ENCODE measurements around the gene SMIM20.

Gene SMIM20

GRCh38 chr4:25950461-25951389 lies 36.7 kb downstream of the SMIM20 start:
- no peak overlapping the region for H3K27ac ChIP-seq (replicated peaks; ENCODE audit: low read length)
- no peak overlapping the region for H3K23ac ChIP-seq (ENCODE audit: low read depth, low read length, poor library complexity)
- H2BK5ac ChIP-seq (ENCODE audit: low read length) = no peak overlapping the region
- H3K27me3 ChIP-seq (ENCODE audit: control insufficient read depth in 3 of 3, insufficient read depth in 3 of 3, low read depth in 1 of 3, low read length in 3 of 3) = no peaks in the 10 kb centered on the region
- no peak overlapping the region for H4K91ac ChIP-seq (ENCODE audit: low read depth, low read length, poor library complexity)
- no peak overlapping the region for H3K4me3 ChIP-seq (ENCODE audit: low read length in 2 of 2)
- peak overlapping the region; percentile 17 for H2BK15ac ChIP-seq (ENCODE audit: low read length)
- DNase-seq (ENCODE audit: low spot score) = no peak
- H3K79me1 ChIP-seq (ENCODE audit: low read depth, low read length) = no peaks in the 10 kb centered on the region
- H3K4ac ChIP-seq (ENCODE audit: low read length) = no peak overlapping the region
- peaks cover 24 to 27% of the 10 kb centered on the region in 2 donors for H3K4me1 ChIP-seq (ENCODE audit: control insufficient read depth in 2 of 2, insufficient read depth in 1 of 2, low read depth in 1 of 2, low read length in 2 of 2)
- H4K8ac ChIP-seq (ENCODE audit: low read depth, low read length) = no peak overlapping the region
- WGBS, 2 donors (ENCODE audit: extremely low coverage in 2 of 2, insufficient read length in 2 of 2, insufficient replicate concordance in 1 of 2) = no CpG with 5 or more reads among the region's 10 CpGs
- no peaks in the 10 kb centered on the region for H3K36me3 ChIP-seq (replicated peaks in 1 of 2; ENCODE audit: control insufficient read depth in 2 of 2, insufficient read depth in 2 of 2, low read length in 2 of 2)
- H2BK12ac ChIP-seq (ENCODE audit: low read length) = no peak overlapping the region
- H3K18ac ChIP-seq (ENCODE audit: low read length) = peak overlapping the region; percentile 54
- H3K4me2 ChIP-seq (ENCODE audit: insufficient read depth, low read length, poor library complexity, severe bottlenecking) = no peak overlapping the region
- no peak overlapping the region for H3K14ac ChIP-seq (ENCODE audit: low read length)
- peak overlapping the region; percentile 66 for H2AFZ ChIP-seq (ENCODE audit: low read length)
- no peak overlapping the region for H2AK5ac ChIP-seq (ENCODE audit: low read depth, low read length)
- no peak overlapping the region for H2BK120ac ChIP-seq (ENCODE audit: low read depth, low read length)
- no peak overlapping the region for H3K9ac ChIP-seq (ENCODE audit: low read depth, low read length, poor library complexity)
- no peaks in the 10 kb centered on the region for H3K9me3 ChIP-seq (replicated peaks in 1 of 2; ENCODE audit: control insufficient read depth in 2 of 2, insufficient read depth in 1 of 2, low read depth in 1 of 2, low read length in 2 of 2)

GRCh38 chr4:25951390-25951952 lies 37.5 kb downstream of the SMIM20 start:
- no peak overlapping the region for H2BK12ac ChIP-seq (ENCODE audit: low read length)
- no peak overlapping the region for H4K91ac ChIP-seq (ENCODE audit: low read depth, low read length, poor library complexity)
- no peaks in the 10 kb centered on the region for H3K79me1 ChIP-seq (ENCODE audit: low read depth, low read length)
- no peaks in the 10 kb centered on the region for H3K27me3 ChIP-seq (ENCODE audit: control insufficient read depth in 3 of 3, insufficient read depth in 3 of 3, low read depth in 1 of 3, low read length in 3 of 3)
- H3K23ac ChIP-seq (ENCODE audit: low read depth, low read length, poor library complexity) = no peak overlapping the region
- no peak overlapping the region for H3K27ac ChIP-seq (replicated peaks; ENCODE audit: low read length)
- no CpG with 5 or more reads among the region's 6 CpGs for WGBS, 2 donors (ENCODE audit: extremely low coverage in 2 of 2, insufficient read length in 2 of 2, insufficient replicate concordance in 1 of 2)
- H3K4me1 ChIP-seq (ENCODE audit: control insufficient read depth in 2 of 2, insufficient read depth in 1 of 2, low read depth in 1 of 2, low read length in 2 of 2) = peaks cover 24 to 27% of the 10 kb centered on the region in 2 donors
- H3K14ac ChIP-seq (ENCODE audit: low read length) = no peak overlapping the region
- H2BK15ac ChIP-seq (ENCODE audit: low read length) = peak overlapping the region; percentile 35
- H2AK5ac ChIP-seq (ENCODE audit: low read depth, low read length) = peak overlapping the region; percentile 5
- DNase-seq (ENCODE audit: low spot score) = no peak
- H2BK120ac ChIP-seq (ENCODE audit: low read depth, low read length) = no peak overlapping the region
- no peak overlapping the region for H4K8ac ChIP-seq (ENCODE audit: low read depth, low read length)
- H3K4me3 ChIP-seq (ENCODE audit: low read length in 2 of 2) = no peak overlapping the region
- no peaks in the 10 kb centered on the region for H3K9me3 ChIP-seq (replicated peaks in 1 of 2; ENCODE audit: control insufficient read depth in 2 of 2, insufficient read depth in 1 of 2, low read depth in 1 of 2, low read length in 2 of 2)
- H3K4ac ChIP-seq (ENCODE audit: low read length) = no peak overlapping the region
- no peak overlapping the region for H3K18ac ChIP-seq (ENCODE audit: low read length)
- H3K36me3 ChIP-seq (replicated peaks in 1 of 2; ENCODE audit: control insufficient read depth in 2 of 2, insufficient read depth in 2 of 2, low read length in 2 of 2) = no peaks in the 10 kb centered on the region
- H3K9ac ChIP-seq (ENCODE audit: low read depth, low read length, poor library complexity) = no peak overlapping the region
- no peak overlapping the region for H3K4me2 ChIP-seq (ENCODE audit: insufficient read depth, low read length, poor library complexity, severe bottlenecking)
- no peak overlapping the region for H2AFZ ChIP-seq (ENCODE audit: low read length)
- H2BK5ac ChIP-seq (ENCODE audit: low read length) = no peak overlapping the region

GRCh38 chr4:25953740-25954139 lies 39.7 kb downstream of the SMIM20 start:
- no peak overlapping the region for H3K23ac ChIP-seq (ENCODE audit: low read depth, low read length, poor library complexity)
- peak overlapping the region; percentile 45 for H2AFZ ChIP-seq (ENCODE audit: low read length)
- H2BK120ac ChIP-seq (ENCODE audit: low read depth, low read length) = no peak overlapping the region
- H3K4me2 ChIP-seq (ENCODE audit: insufficient read depth, low read length, poor library complexity, severe bottlenecking) = no peak overlapping the region
- H3K79me1 ChIP-seq (ENCODE audit: low read depth, low read length) = no peaks in the 10 kb centered on the region
- H2BK12ac ChIP-seq (ENCODE audit: low read length) = no peak overlapping the region
- H3K27me3 ChIP-seq (ENCODE audit: control insufficient read depth in 3 of 3, insufficient read depth in 3 of 3, low read depth in 1 of 3, low read length in 3 of 3) = peaks cover 0 to under 1% (median 0%) of the 10 kb centered on the region in 3 experiments
- no peak overlapping the region for H2BK5ac ChIP-seq (ENCODE audit: low read length)
- H4K91ac ChIP-seq (ENCODE audit: low read depth, low read length, poor library complexity) = no peak overlapping the region
- H3K4me1 ChIP-seq (ENCODE audit: control insufficient read depth in 2 of 2, insufficient read depth in 1 of 2, low read depth in 1 of 2, low read length in 2 of 2) = peaks cover 24 to 27% of the 10 kb centered on the region in 2 donors
- H3K14ac ChIP-seq (ENCODE audit: low read length) = no peak overlapping the region
- peak overlapping the region; percentile 33 for H3K18ac ChIP-seq (ENCODE audit: low read length)
- no CpG with 5 or more reads among the region's 5 CpGs for WGBS, 2 donors (ENCODE audit: extremely low coverage in 2 of 2, insufficient read length in 2 of 2, insufficient replicate concordance in 1 of 2)
- no peak overlapping the region for H3K27ac ChIP-seq (replicated peaks; ENCODE audit: low read length)
- no peak overlapping the region for H3K4me3 ChIP-seq (ENCODE audit: low read length in 2 of 2)
- H3K9ac ChIP-seq (ENCODE audit: low read depth, low read length, poor library complexity) = no peak overlapping the region
- H2BK15ac ChIP-seq (ENCODE audit: low read length) = no peak overlapping the region
- no peak overlapping the region for H4K8ac ChIP-seq (ENCODE audit: low read depth, low read length)
- H3K36me3 ChIP-seq (replicated peaks in 1 of 2; ENCODE audit: control insufficient read depth in 2 of 2, insufficient read depth in 2 of 2, low read length in 2 of 2) = no peaks in the 10 kb centered on the region
- H3K4ac ChIP-seq (ENCODE audit: low read length) = no peak overlapping the region
- H3K9me3 ChIP-seq (replicated peaks in 1 of 2; ENCODE audit: control insufficient read depth in 2 of 2, insufficient read depth in 1 of 2, low read depth in 1 of 2, low read length in 2 of 2) = peaks cover 0 to 2% of the 10 kb centered on the region in 2 donors
- no peak overlapping the region for H2AK5ac ChIP-seq (ENCODE audit: low read depth, low read length)
- DNase-seq (ENCODE audit: low spot score) = no peak

GRCh38 chr4:25954293-25954904 lies 40.4 kb downstream of the SMIM20 start:
- DNase-seq (ENCODE audit: low spot score) = no peak
- no peak overlapping the region for H3K4ac ChIP-seq (ENCODE audit: low read length)
- H2BK5ac ChIP-seq (ENCODE audit: low read length) = no peak overlapping the region
- H4K8ac ChIP-seq (ENCODE audit: low read depth, low read length) = no peak overlapping the region
- no peak overlapping the region for H2BK15ac ChIP-seq (ENCODE audit: low read length)
- H3K79me1 ChIP-seq (ENCODE audit: low read depth, low read length) = no peaks in the 10 kb centered on the region
- WGBS, 2 donors (ENCODE audit: extremely low coverage in 2 of 2, insufficient read length in 2 of 2, insufficient replicate concordance in 1 of 2) = no CpG with 5 or more reads among the region's 14 CpGs
- no peak overlapping the region for H3K4me3 ChIP-seq (ENCODE audit: low read length in 2 of 2)
- H3K36me3 ChIP-seq (replicated peaks in 1 of 2; ENCODE audit: control insufficient read depth in 2 of 2, insufficient read depth in 2 of 2, low read length in 2 of 2) = no peaks in the 10 kb centered on the region
- no peak overlapping the region for H2BK12ac ChIP-seq (ENCODE audit: low read length)
- no peak overlapping the region for H4K91ac ChIP-seq (ENCODE audit: low read depth, low read length, poor library complexity)
- no peak overlapping the region for H2AFZ ChIP-seq (ENCODE audit: low read length)
- H3K9ac ChIP-seq (ENCODE audit: low read depth, low read length, poor library complexity) = no peak overlapping the region
- H3K4me2 ChIP-seq (ENCODE audit: insufficient read depth, low read length, poor library complexity, severe bottlenecking) = no peak overlapping the region
- peaks cover 17 to 24% of the 10 kb centered on the region in 2 donors for H3K4me1 ChIP-seq (ENCODE audit: control insufficient read depth in 2 of 2, insufficient read depth in 1 of 2, low read depth in 1 of 2, low read length in 2 of 2)
- H3K18ac ChIP-seq (ENCODE audit: low read length) = no peak overlapping the region
- H3K27me3 ChIP-seq (ENCODE audit: control insufficient read depth in 3 of 3, insufficient read depth in 3 of 3, low read depth in 1 of 3, low read length in 3 of 3) = peaks cover 0 to 3% (median 0%) of the 10 kb centered on the region in 3 experiments
- H3K27ac ChIP-seq (replicated peaks; ENCODE audit: low read length) = no peak overlapping the region
- H3K9me3 ChIP-seq (replicated peaks in 1 of 2; ENCODE audit: control insufficient read depth in 2 of 2, insufficient read depth in 1 of 2, low read depth in 1 of 2, low read length in 2 of 2) = peaks cover 0 to 2% of the 10 kb centered on the region in 2 donors
- no peak overlapping the region for H2BK120ac ChIP-seq (ENCODE audit: low read depth, low read length)
- no peak overlapping the region for H2AK5ac ChIP-seq (ENCODE audit: low read depth, low read length)
- no peak overlapping the region for H3K14ac ChIP-seq (ENCODE audit: low read length)
- H3K23ac ChIP-seq (ENCODE audit: low read depth, low read length, poor library complexity) = no peak overlapping the region
